DOHH2 (cell line): Measurements from ENCODE around the gene MRTFA.

Experiments used
- EZH2phosphoT487 ChIP-seq: fragments of 200-600 bp; sonication (generic); IDR thresholded peaks from 2 replicates; pipeline ENCODE4 v1.6.1; 2017; ENCODE audit warnings: borderline replicate concordance, mild to moderate bottlenecking, antibody characterized with exemption, low read length, moderate library complexity, mixed read lengths
- TF ChIP-seq, protein P1 (sequence below): fragments of 200-600 bp; sonication (generic); IDR thresholded peaks from one replicate; pipeline ENCODE4 v1.5.1; 2014; ENCODE audit warnings: antibody characterized with exemption, mild to moderate bottlenecking, low read depth, low read length; ENCODE audit not compliant: poor library complexity, severe bottlenecking

DNA sequence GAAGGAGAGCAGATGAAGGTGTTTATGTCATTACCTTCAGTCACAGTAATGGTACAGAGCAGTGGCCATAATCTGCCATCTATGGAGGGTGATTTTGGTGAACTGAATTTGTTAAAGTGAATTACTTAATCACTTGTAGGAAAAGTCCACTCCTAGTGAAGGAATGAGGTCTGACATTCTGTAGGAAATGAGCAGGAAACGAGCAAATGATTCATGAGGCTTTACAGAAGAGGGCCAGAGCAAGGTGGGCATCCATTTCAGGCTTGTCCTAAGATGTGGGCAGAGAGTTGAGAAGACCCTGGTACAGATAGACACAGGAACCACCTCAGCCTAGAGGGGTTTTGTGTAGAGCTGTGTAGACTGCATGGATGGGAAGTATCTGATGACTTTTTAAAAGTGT is 272.1 kb downstream of the MRTFA start:
- TF ChIP-seq, protein P1, sequence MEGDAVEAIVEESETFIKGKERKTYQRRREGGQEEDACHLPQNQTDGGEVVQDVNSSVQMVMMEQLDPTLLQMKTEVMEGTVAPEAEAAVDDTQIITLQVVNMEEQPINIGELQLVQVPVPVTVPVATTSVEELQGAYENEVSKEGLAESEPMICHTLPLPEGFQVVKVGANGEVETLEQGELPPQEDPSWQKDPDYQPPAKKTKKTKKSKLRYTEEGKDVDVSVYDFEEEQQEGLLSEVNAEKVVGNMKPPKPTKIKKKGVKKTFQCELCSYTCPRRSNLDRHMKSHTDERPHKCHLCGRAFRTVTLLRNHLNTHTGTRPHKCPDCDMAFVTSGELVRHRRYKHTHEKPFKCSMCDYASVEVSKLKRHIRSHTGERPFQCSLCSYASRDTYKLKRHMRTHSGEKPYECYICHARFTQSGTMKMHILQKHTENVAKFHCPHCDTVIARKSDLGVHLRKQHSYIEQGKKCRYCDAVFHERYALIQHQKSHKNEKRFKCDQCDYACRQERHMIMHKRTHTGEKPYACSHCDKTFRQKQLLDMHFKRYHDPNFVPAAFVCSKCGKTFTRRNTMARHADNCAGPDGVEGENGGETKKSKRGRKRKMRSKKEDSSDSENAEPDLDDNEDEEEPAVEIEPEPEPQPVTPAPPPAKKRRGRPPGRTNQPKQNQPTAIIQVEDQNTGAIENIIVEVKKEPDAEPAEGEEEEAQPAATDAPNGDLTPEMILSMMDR: no peak
- TF ChIP-seq EZH2phosphoT487: no peak
